CD4-positive, alpha-beta memory T cell (primary cell): Measurements from ENCODE around the gene RNF182. TPM values are rescaled to one million over a fixed set of nuclear protein-coding genes. Genes with fewer than 3 reads are reported as not detected.

Experiments
- CTCF ChIA-PET: fragments of 350-600 bp; sonication (Branson Sonifier 250); formaldehyde crosslinking; loops from one replicate; lab custom pipeline; 2021; ENCODE audit warnings: inconsistent platforms; ENCODE audit not compliant: partially characterized antibody; lab: Charles Lee
- POLR2A ChIA-PET: fragments of 350-600 bp; sonication (Branson Sonifier 250); formaldehyde crosslinking; loops from one replicate; lab custom pipeline; 2021; ENCODE audit not compliant: partially characterized antibody; lab: Charles Lee
- DNase-seq, 5 donors: peaks; one replicate each; pipeline versions ENCODE4 v3.0.0 to v3.0.0-alpha.2; 2020 to 2022; ENCODE audit warnings: mixed read lengths in 1 of 5
- H3K27ac ChIP-seq: one replicate; pipeline ENCODE4 v1.7.0; 2013; ENCODE audit warnings: low read depth, low read length
- H3K27me3 ChIP-seq: 2 replicates; pipeline ENCODE4 v1.7.0; 2013; ENCODE audit warnings: mild to moderate bottlenecking, low read length, moderate library complexity; ENCODE audit not compliant: insufficient read depth
- H3K36me3 ChIP-seq: 2 replicates; pipeline ENCODE4 v1.7.0; 2013; ENCODE audit warnings: mild to moderate bottlenecking, low read length, moderate library complexity; ENCODE audit not compliant: insufficient read depth
- H3K4me1 ChIP-seq: 2 replicates; pipeline ENCODE4 v1.7.0; 2013; ENCODE audit warnings: mild to moderate bottlenecking, low read length, moderate library complexity; ENCODE audit not compliant: insufficient read depth
- H3K4me3 ChIP-seq, 2 donors: one replicate each; pipeline ENCODE4 v1.7.0; 2013; ENCODE audit warnings: low read length in 2 of 2, mild to moderate bottlenecking in 1 of 2
- H3K9me3 ChIP-seq, 2 donors: one replicate each; pipeline ENCODE4 v1.7.0; 2013; ENCODE audit warnings: low read length in 2 of 2, control low read depth in 1 of 2; ENCODE audit not compliant: control insufficient read depth in 1 of 2
- H3K27ac Mint-ChIP-seq, 7 donors: one replicate each; pipeline ENCODE4 v1.8.0; 2020 to 2021; ENCODE audit warnings: mixed read lengths in 7 of 7, mild to moderate bottlenecking in 6 of 7, inconsistent platforms in 3 of 7, moderate library complexity in 3 of 7
- H3K27me3 Mint-ChIP-seq, 2 donors: one replicate each; pipeline ENCODE4 v1.8.0; 2020 to 2021; ENCODE audit warnings: mixed read lengths in 2 of 2
- H3K36me3 Mint-ChIP-seq, 2 donors: one replicate each; pipeline ENCODE4 v1.8.0; 2020 to 2021; ENCODE audit warnings: mixed read lengths in 2 of 2, inconsistent platforms in 1 of 2, mild to moderate bottlenecking in 1 of 2
- H3K4me1 Mint-ChIP-seq, 4 donors: one replicate each; pipeline ENCODE4 v1.8.0; 2020 to 2021; ENCODE audit warnings: mixed read lengths in 4 of 4, mild to moderate bottlenecking in 1 of 4
- H3K4me3 Mint-ChIP-seq, 8 donors: one replicate each; pipeline ENCODE4 v1.8.0; 2020 to 2021; ENCODE audit warnings: mixed read lengths in 8 of 8, mild to moderate bottlenecking in 7 of 8, moderate library complexity in 6 of 8, inconsistent platforms in 3 of 8
- H3K9me3 Mint-ChIP-seq, 8 donors: one replicate each; pipeline ENCODE4 v1.8.0; 2020 to 2021; ENCODE audit warnings: mixed read lengths in 8 of 8, mild to moderate bottlenecking in 5 of 8, inconsistent platforms in 3 of 8, moderate library complexity in 1 of 8
- intact Hi-C: fragments of 100-400 bp; cut with micrococcal nuclease; formaldehyde crosslinking; loops from one replicate; pipeline ENCODE4 v1.15.1; 2023
- polyA plus RNA-seq, 2 donors: library from polyadenylated mRNA; unstranded; fragments of 300-500 nt; fragmentation: Illumina TruSeq; gene quantifications; one replicate each; pipeline ENCODE4 v1.2.3, GENCODE V29; 2021
- total RNA-seq, 2 experiments: library from RNA; stranded (reverse); gene quantifications; one replicate each; pipeline ENCODE4 v1.2.3, GENCODE V29; 2021

RNF182 gene
- total and polyA plus RNA-seq, 4 experiments from 2014 or later, result not detected

DNA sequence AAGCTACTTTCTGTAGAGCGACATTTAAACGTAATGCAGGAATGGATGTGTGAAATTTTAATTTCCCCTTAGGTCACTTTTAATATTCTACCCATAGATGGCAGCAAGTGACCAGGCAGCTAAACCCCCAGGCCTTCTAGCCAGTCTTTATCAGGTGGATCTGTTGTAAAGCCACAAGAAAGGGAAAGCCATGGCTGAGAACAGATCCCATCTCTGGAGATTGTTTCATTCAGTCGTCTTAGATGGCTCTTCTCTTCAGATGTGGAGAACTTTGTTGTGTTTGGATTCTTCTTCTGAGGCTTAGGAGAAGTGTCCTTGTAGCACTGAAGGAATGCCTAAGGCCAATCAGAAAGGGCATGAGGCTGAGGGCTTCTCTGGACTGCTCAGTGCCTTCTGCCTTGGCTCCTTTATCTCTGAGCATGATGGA is 15.8 kb upstream of the RNF182 start:
- DNase-seq, result peak; percentile 57 to 71 (median 67)
- peaks cover 18 to 21% of the 10 kb centered on the region in 2 donors for H3K27me3 Mint-ChIP-seq
- H3K4me1 ChIP-seq, result peaks cover 4% of the 10 kb centered on the region
- no peak overlapping the region for H3K4me3 ChIP-seq
- no peak overlapping the region for H3K27ac ChIP-seq
- no peaks in the 10 kb centered on the region for H3K9me3 ChIP-seq
- no peak overlapping the region for H3K4me3 Mint-ChIP-seq
- H3K36me3 ChIP-seq, result no peaks in the 10 kb centered on the region
- H3K36me3 Mint-ChIP-seq, result no peaks in the 10 kb centered on the region
- H3K27me3 ChIP-seq, result no peaks in the 10 kb centered on the region
- no peaks in the 10 kb centered on the region for H3K9me3 Mint-ChIP-seq
- POLR2A ChIA-PET, result interaction anchor here (1.1 kb wide), 1 partner anchor 138 kb away, joined by 3 read pairs; no protein-coding TSS in a partner anchor
- peaks cover 0 to 6% (median 4%) of the 10 kb centered on the region in 4 donors for H3K4me1 Mint-ChIP-seq
- intact Hi-C loops, result loop anchor here (1.0 to 10.0 kb wide), 3 partner anchors 114 to 158 kb away; no protein-coding TSS in a partner anchor
- H3K27ac Mint-ChIP-seq, result no peak overlapping the region
- CTCF ChIA-PET, result interaction anchor here (0.7 to 7.5 kb wide), 33 partner anchors 8 to 1717 kb away, joined by 3 to 113 read pairs (median 4); partner anchors contain the start of gene RNF182

- no peak for DNase-seq
- CTCF ChIA-PET, result interaction anchor here (0.9 to 7.5 kb wide), 8 partner anchors 12 to 238 kb away, joined by 3 to 113 read pairs (median 11); no protein-coding TSS in a partner anchor
- no peaks in the 10 kb centered on the region for H3K36me3 Mint-ChIP-seq
Measured at GRCh38 chr6:13910443-13910842, 14.3 kb upstream of the RNF182 start.

GRCh38 chr6:13911337-13911736 is 13.4 kb upstream of the RNF182 start:
- Histone ChIP-seq H3K9me3 (no peaks in the 10 kb centered on the region), H3K4me3 (no peak overlapping the region), H3K4me1 (peaks cover 4% of the 10 kb centered on the region), H3K27ac (no peak overlapping the region), H3K36me3 (no peaks in the 10 kb centered on the region), H3K27me3 (no peaks in the 10 kb centered on the region)
- intact Hi-C loops, result no loop called here
- DNase-seq, result no peak
- Mint-ChIP-seq H3K27ac (no peak overlapping the region), H3K36me3 (no peaks in the 10 kb centered on the region), H3K4me3 (no peak overlapping the region), H3K9me3 (no peaks in the 10 kb centered on the region), H3K27me3 (peaks cover 17 to 32% of the 10 kb centered on the region in 2 donors), H3K4me1 (peaks cover 0 to 6% (median 4%) of the 10 kb centered on the region in 4 donors)
- ChIA-PET POLR2A (no interaction called here), CTCF (interaction anchor here (0.8 to 7.5 kb wide), 8 partner anchors 9 to 233 kb away, joined by 3 to 113 read pairs (median 4); no protein-coding TSS in a partner anchor)

More at GRCh38 chr6:13910443-13910842, 14.3 kb upstream of the RNF182 start:
- Histone ChIP-seq H3K27me3 (no peaks in the 10 kb centered on the region), H3K4me1 (peaks cover 4% of the 10 kb centered on the region), H3K27ac (no peak overlapping the region), H3K9me3 (no peaks in the 10 kb centered on the region), H3K4me3 (no peak overlapping the region), H3K36me3 (no peaks in the 10 kb centered on the region)
- no peak overlapping the region for H3K27ac Mint-ChIP-seq
- H3K4me1 Mint-ChIP-seq, result peaks cover 0 to 6% (median 4%) of the 10 kb centered on the region in 4 donors
- POLR2A ChIA-PET, result no interaction called here
- no peak overlapping the region for H3K4me3 Mint-ChIP-seq
- intact Hi-C loops, result no loop called here
- peaks cover 14 to 31% of the 10 kb centered on the region in 2 donors for H3K27me3 Mint-ChIP-seq
- H3K9me3 Mint-ChIP-seq, result no peaks in the 10 kb centered on the region

DNA sequence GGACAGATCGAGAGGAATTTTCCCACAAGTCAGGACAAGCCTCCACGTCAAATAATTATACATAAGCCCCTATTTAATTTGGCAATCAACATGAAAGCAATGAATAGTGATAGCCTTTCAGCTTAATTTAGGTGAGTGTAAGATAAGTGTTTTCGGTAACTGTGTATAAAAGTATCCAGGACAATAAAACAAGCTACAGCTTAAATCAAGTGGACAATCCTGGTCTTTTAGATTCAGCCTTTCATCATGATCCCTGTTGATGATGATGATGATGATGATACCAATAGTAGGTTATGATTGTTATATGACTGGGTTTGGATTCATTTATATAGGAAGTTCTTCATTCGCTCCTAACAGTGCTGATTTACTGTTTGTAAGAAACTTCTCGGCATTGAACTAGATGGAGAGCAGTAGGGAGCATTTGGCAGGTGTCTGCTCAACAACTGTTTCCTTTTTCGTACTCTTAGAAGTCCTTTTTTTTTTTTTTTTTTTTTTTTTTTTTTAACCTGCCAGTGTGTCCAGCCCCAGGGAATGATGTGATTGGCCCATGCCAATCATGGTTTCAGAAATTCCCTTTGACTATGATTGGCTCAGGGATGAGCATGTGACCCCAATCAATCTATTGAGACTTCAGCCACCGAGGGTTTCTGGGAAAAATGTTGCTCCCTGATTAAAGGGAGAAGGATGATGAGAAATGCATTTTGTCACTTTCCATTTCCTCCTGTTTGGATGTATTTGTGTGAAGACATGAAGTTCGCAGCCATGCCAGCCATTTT is 11.3 kb upstream of the RNF182 start:
- H3K36me3 Mint-ChIP-seq, result no peaks in the 10 kb centered on the region
- Histone ChIP-seq H3K36me3 (no peaks in the 10 kb centered on the region), H3K27me3 (no peaks in the 10 kb centered on the region), H3K9me3 (no peaks in the 10 kb centered on the region), H3K27ac (no peak overlapping the region), H3K4me1 (peaks cover 4% of the 10 kb centered on the region), H3K4me3 (no peak overlapping the region)
- POLR2A ChIA-PET, result no interaction called here
- H3K4me3 Mint-ChIP-seq, result no peak overlapping the region
- H3K9me3 Mint-ChIP-seq, result no peaks in the 10 kb centered on the region
- intact Hi-C loops, result no loop called here
- CTCF ChIA-PET, result interaction anchor here (1.2 to 7.5 kb wide), 4 partner anchors 14 to 231 kb away, joined by 3 to 113 read pairs (median 36); no protein-coding TSS in a partner anchor
- peaks cover 16 to 39% of the 10 kb centered on the region in 2 donors for H3K27me3 Mint-ChIP-seq
- no peak overlapping the region for H3K27ac Mint-ChIP-seq
- DNase-seq, result no peak
- H3K4me1 Mint-ChIP-seq, result peaks cover 0 to 6% (median 4%) of the 10 kb centered on the region in 4 donors

- H3K36me3 ChIP-seq, result no peaks in the 10 kb centered on the region
- H3K4me3 ChIP-seq, result no peak overlapping the region
- ChIA-PET CTCF (interaction anchor here (0.8 to 1.4 kb wide), 2 partner anchors 153 to 230 kb away, joined by 4 to 10 read pairs; no protein-coding TSS in a partner anchor), POLR2A (interaction anchor here (0.6 kb wide), 1 partner anchor 23 kb away, joined by 3 read pairs; no protein-coding TSS in a partner anchor)
- no peak overlapping the region for H3K27ac Mint-ChIP-seq
- DNase-seq, result no peak
- no peaks in the 10 kb centered on the region for H3K36me3 Mint-ChIP-seq
- H3K4me1 ChIP-seq, result no peaks in the 10 kb centered on the region
- H3K4me3 Mint-ChIP-seq, result no peak overlapping the region
- H3K9me3 Mint-ChIP-seq, result no peaks in the 10 kb centered on the region
- H3K27ac ChIP-seq, result no peak overlapping the region
- H3K27me3 Mint-ChIP-seq, result peaks cover 16 to 35% of the 10 kb centered on the region in 2 donors
- H3K4me1 Mint-ChIP-seq, result no peaks in the 10 kb centered on the region
- H3K27me3 ChIP-seq, result no peaks in the 10 kb centered on the region
- H3K9me3 ChIP-seq, result no peaks in the 10 kb centered on the region
- intact Hi-C loops, result no loop called here
Measured at GRCh38 chr6:13914351-13914750, 10.4 kb upstream of the RNF182 start.

- Histone ChIP-seq H3K4me3 (no peak overlapping the region), H3K9me3 (no peaks in the 10 kb centered on the region), H3K27me3 (no peaks in the 10 kb centered on the region), H3K4me1 (no peaks in the 10 kb centered on the region), H3K36me3 (no peaks in the 10 kb centered on the region), H3K27ac (no peak overlapping the region)
- ChIA-PET POLR2A (no interaction called here), CTCF (interaction anchor here (1.1 to 1.4 kb wide), 2 partner anchors 132 to 229 kb away, joined by 3 to 10 read pairs; no protein-coding TSS in a partner anchor)
- H3K4me3 Mint-ChIP-seq, result no peak overlapping the region
- intact Hi-C loops, result no loop called here
- no peaks in the 10 kb centered on the region for H3K9me3 Mint-ChIP-seq
- H3K27ac Mint-ChIP-seq, result no peak overlapping the region
- H3K27me3 Mint-ChIP-seq, result peaks cover 16 to 35% of the 10 kb centered on the region in 2 donors
- H3K4me1 Mint-ChIP-seq, result no peaks in the 10 kb centered on the region
- no peaks in the 10 kb centered on the region for H3K36me3 Mint-ChIP-seq
- DNase-seq, result no peak
Measured at GRCh38 chr6:13915561-13916229, 9.1 kb upstream of the RNF182 start.
